Immature natural killer cell (primary cell): Measurements from ENCODE around the gene C7orf33. TPM values are rescaled to one million over a fixed set of nuclear protein-coding genes. Genes with fewer than 3 reads are reported as not detected.
"Not testable (repeated sequence)": the region's sequence is repeated elsewhere in the genome, so short reads cannot be mapped to it uniquely, and the experiment has no call there.

ENCODE experiments used
- DNase-seq, 3 donors: peaks; one replicate each; pipeline ENCODE4 v3.0.0; 2022; ENCODE audit warnings: mixed read lengths in 1 of 3
- H3K27ac Mint-ChIP-seq, 6 donors: one replicate each; pipeline ENCODE4 v1.8.0; 2020; ENCODE audit warnings: mixed read lengths in 6 of 6, mild to moderate bottlenecking in 5 of 6, inconsistent platforms in 4 of 6, moderate library complexity in 3 of 6
- H3K27me3 Mint-ChIP-seq, 3 donors: one replicate each; pipeline ENCODE4 v1.8.0; 2020 to 2021; ENCODE audit warnings: low read depth in 3 of 3, mild to moderate bottlenecking in 3 of 3, mixed read lengths in 3 of 3, moderate library complexity in 3 of 3, inconsistent platforms in 1 of 3
- H3K36me3 Mint-ChIP-seq, 3 donors: one replicate each; pipeline ENCODE4 v1.8.0; 2020; ENCODE audit warnings: mixed read lengths in 3 of 3, inconsistent platforms in 2 of 3, mild to moderate bottlenecking in 2 of 3
- H3K4me1 Mint-ChIP-seq, 2 donors: one replicate each; pipeline ENCODE4 v1.8.0; 2020; ENCODE audit warnings: inconsistent platforms in 2 of 2, mild to moderate bottlenecking in 2 of 2, mixed read lengths in 2 of 2, moderate library complexity in 1 of 2
- H3K4me3 Mint-ChIP-seq, 5 donors: one replicate each; pipeline ENCODE4 v1.8.0; 2020; ENCODE audit warnings: mild to moderate bottlenecking in 5 of 5, mixed read lengths in 5 of 5, inconsistent platforms in 3 of 5, moderate library complexity in 3 of 5
- H3K9me3 Mint-ChIP-seq, 6 donors: one replicate each; pipeline ENCODE4 v1.8.0; 2020; ENCODE audit warnings: mild to moderate bottlenecking in 6 of 6, mixed read lengths in 6 of 6, inconsistent platforms in 4 of 6, moderate library complexity in 3 of 6
- polyA plus RNA-seq, 3 donors: library from polyadenylated mRNA; unstranded; fragments of 300-500 nt; fragmentation: Illumina TruSeq; gene quantifications; one replicate each; pipeline ENCODE4 v1.2.3, GENCODE V29; 2021

C7orf33 gene
- polyA plus RNA-seq, 3 donors from 2014 or later, result not detected

DNA sequence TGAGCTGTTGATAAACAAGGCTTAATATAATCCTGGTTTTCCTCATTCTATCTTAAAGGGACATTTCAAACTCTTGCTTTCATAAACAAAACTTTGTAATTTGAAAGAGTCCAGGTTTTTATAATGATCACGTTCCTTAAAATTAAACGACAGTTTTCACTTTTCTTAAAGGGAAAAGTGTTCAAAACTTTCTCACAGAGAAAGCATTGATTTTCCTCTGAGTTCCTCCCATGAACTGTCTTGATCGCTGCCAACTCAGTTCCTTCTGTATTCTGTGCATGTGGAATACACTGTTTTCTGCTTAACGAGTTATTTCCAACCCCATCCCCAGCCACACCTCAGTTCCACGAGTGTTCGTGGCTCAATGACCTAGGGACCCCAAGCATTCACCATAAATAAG lies 2.4 kb upstream of the C7orf33 start:
- Mint-ChIP-seq H3K27ac (no peak overlapping the region), H3K4me3 (no peak overlapping the region)

DNA sequence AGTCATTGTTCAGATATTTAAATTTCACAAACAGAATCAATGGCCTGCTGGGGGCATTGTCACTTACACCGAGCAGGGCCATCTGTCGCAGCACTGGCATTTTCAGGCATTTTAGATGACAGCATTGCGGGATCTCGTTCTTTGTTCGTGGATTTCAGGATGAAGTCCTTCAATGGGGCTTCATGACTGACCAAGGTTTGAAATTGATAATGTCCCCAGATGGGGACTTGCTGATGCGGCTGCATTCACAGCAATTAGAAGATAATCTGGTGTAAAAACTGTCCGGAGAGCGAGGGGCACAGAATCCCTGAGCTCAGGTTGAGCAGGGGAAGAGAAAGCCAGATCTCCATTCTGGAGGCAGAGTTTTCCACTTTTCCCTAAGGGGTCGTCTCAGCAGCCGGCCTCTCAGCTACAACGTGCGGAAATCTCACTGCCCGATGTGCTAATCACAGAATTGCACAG lies 1.9 kb upstream of the C7orf33 start:
- no peak for DNase-seq
- H3K27me3 Mint-ChIP-seq, result peaks cover 4 to 11% (median 10%) of the 10 kb centered on the region in 3 donors
- peaks cover 0 to 4% (median 0%) of the 10 kb centered on the region in 3 donors for H3K36me3 Mint-ChIP-seq
- no peaks in the 10 kb centered on the region for H3K9me3 Mint-ChIP-seq
- no peak overlapping the region for H3K4me3 Mint-ChIP-seq
- H3K4me1 Mint-ChIP-seq, result no peaks in the 10 kb centered on the region
- no peak overlapping the region for H3K27ac Mint-ChIP-seq

More for the DNA sequence above, 2.4 kb upstream of the C7orf33 start:
- peaks cover 4 to 9% (median 8%) of the 10 kb centered on the region in 3 donors for H3K27me3 Mint-ChIP-seq
- H3K36me3 Mint-ChIP-seq, result peaks cover 0 to 4% (median 0%) of the 10 kb centered on the region in 3 donors
- no peaks in the 10 kb centered on the region for H3K4me1 Mint-ChIP-seq
- no peak for DNase-seq
- H3K9me3 Mint-ChIP-seq, result no peaks in the 10 kb centered on the region

DNA sequence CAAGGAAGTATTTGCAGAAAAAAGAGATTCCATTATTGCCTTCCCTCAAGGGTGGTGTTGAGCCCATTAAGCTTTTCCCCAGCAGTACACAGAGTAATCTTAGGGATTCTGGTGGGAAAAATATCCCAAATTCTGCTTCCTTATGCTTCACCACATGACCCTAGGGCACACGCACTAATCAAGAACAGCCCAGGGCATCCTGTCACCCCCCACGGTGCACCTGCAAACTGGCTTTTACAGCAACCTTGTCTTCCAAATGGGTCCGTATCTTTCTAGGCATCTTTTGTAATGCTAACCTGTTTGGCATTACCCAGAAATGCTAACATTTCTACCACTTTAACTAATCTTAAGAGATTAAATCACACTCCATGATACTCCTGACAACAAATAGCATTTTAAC lies 926 bp upstream of the C7orf33 start:
- peaks cover 0 to 4% (median 0%) of the 10 kb centered on the region in 3 donors for H3K36me3 Mint-ChIP-seq
- H3K4me1 Mint-ChIP-seq, result no peaks in the 10 kb centered on the region
- no peak overlapping the region for H3K27ac Mint-ChIP-seq
- no peak for DNase-seq
- peaks cover 4 to 13% (median 10%) of the 10 kb centered on the region in 3 donors for H3K27me3 Mint-ChIP-seq
- no peak overlapping the region for H3K4me3 Mint-ChIP-seq
- no peaks in the 10 kb centered on the region for H3K9me3 Mint-ChIP-seq

DNA sequence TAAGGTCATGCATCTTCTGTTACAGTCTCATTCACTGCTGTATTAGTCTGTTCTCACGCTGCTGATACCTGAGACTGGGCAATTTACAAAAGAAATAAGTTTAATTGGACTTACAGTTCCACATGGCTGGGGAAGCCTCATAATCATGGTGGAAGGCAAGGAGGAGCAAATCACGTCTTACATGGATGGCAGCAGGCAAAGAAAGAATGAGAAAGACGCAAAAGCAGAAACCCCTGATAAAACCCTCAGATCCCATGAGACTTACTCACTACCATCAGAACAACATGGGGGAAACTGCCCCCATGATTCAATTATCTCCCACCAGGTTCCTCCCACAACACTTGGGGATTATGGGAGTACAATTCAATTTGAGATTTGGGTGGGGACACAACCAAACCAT lies 5.8 kb downstream of the C7orf33 start:
- Mint-ChIP-seq H3K27me3 (peaks cover 3 to 19% (median 14%) of the 10 kb centered on the region in 3 donors), H3K4me1 (peaks cover 12 to 16% of the 10 kb centered on the region in 2 donors), H3K4me3 (peak overlapping the region in 4 of 5 donors; percentile 17 to 59 (median 35))
- not testable (repeated sequence) for H3K9me3 Mint-ChIP-seq, DNase-seq, H3K36me3 Mint-ChIP-seq, H3K27ac Mint-ChIP-seq

DNA sequence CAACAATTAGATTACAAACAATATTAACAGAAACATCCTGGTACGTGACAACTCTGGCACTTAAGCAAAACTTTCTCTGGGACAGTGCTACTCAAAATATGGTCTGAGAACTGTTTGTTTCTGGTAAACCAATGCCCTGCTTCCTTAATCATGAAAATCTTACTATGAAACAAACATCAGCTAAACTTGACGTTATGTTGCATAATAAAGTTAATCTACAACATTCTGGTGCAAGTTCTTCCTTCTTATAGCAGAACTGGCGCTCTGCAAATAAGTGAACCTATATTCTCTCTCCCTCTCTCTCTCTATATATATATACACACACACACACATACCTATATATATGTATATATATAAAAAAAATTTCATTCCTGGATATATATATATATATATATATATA lies 7.8 kb downstream of the C7orf33 start:
- Mint-ChIP-seq H3K36me3 (peaks cover 0 to 4% (median 0%) of the 10 kb centered on the region in 3 donors), H3K4me3 (no peak overlapping the region), H3K27ac (no peak overlapping the region), H3K27me3 (peaks cover 8 to 22% (median 20%) of the 10 kb centered on the region in 3 donors), H3K4me1 (peaks cover 12 to 16% of the 10 kb centered on the region in 2 donors), H3K9me3 (peaks cover 0 to 1% (median 0%) of the 10 kb centered on the region in 6 donors)
- DNase-seq, result no peak

DNA sequence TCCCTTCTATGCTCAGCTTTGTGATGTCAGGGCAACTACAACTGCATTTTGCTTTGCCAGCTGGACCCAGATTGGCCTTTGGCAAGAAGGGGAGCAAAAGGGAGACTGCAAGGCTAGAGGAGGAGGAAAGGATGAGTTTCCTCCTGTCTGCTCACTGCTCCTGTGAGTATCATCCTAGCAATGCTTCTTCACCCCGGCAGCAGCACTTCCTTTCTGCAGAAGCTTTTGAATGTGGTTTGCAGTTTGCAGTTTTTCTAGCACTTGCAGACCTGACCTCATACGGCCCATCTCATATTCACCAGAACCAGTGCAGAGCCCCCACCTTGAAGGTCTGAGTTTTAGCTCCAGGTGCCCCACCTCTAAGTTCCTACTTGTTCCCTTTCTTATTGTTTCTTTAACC lies 14.8 kb downstream of the C7orf33 start:
- no peak overlapping the region for H3K27ac Mint-ChIP-seq
- peaks cover 8 to 15% of the 10 kb centered on the region in 2 donors for H3K4me1 Mint-ChIP-seq
- no peak for DNase-seq
- peaks cover 0 to 26% (median 12%) of the 10 kb centered on the region in 6 donors for H3K9me3 Mint-ChIP-seq
- peak overlapping the region in 1 of 5 donors; percentile 36 for H3K4me3 Mint-ChIP-seq
- H3K36me3 Mint-ChIP-seq, result peaks cover 10 to 11% (median 10%) of the 10 kb centered on the region in 3 donors
- H3K27me3 Mint-ChIP-seq, result peaks cover 11 to 21% (median 18%) of the 10 kb centered on the region in 3 donors

DNA sequence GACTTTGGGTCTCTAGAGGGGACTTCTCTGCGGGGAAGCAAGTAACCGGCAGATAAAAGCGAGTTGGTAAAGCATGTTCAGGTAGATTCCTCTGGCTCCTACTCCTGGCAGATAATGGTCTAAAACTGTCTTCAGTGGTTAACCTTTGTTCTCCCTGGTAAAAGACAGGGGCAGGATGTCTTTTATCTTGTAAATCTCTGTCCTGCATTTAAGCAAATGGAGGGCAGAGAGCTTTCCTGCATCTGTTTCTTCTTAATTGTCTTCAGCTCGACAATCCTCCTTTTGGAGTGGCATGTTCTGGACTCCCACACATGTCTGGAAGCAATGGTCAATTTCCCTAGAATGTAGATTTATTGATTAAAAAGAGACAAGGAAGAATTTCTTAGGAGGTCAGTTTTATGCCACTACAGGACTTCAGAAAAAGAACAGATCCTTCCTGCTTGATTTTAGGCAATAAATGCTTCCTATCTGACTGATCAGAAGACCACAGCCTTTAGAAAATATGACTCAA lies 16.6 kb downstream of the C7orf33 start:
- Mint-ChIP-seq H3K27me3 (peaks cover 8 to 28% (median 16%) of the 10 kb centered on the region in 3 donors), H3K4me3 (peak overlapping the region in 1 of 5 donors; percentile 14), H3K4me1 (peaks cover 8 to 15% of the 10 kb centered on the region in 2 donors), H3K27ac (no peak overlapping the region), H3K36me3 (peaks cover 10 to 11% (median 10%) of the 10 kb centered on the region in 3 donors), H3K9me3 (peaks cover 0 to 26% (median 12%) of the 10 kb centered on the region in 6 donors)
- no peak for DNase-seq

DNA sequence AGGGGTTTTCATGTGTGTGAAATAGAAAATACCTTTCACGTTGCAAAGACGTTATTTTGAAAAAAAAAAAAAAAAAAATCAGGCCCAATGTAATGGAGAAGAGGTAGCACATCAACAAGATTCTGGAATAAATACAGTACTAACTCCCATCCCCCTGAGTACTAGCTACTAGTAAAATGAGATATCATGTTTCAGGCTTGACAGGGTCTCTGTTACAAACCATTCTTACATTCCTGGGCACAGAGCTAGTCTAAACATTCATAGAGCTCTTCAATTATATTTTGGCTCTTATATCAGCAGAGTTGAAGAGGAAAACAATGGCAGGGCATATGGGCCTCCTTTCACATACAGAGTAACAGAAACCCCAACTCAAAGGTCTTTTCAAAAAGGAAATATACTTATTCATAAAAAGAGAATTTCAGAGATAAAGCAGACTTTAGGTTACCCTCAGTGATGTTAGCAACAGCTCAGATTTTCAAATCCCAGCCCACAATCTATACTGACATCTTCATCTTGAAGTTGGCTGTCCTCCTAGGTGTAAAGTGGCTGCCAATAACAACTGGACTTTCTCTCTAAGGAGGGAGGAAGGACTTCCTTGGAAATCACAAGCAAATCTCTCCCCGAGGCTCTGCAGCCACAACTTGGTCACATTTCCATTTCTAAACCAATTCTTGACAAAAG lies 18.6 kb downstream of the C7orf33 start:
- peaks cover 0 to 19% (median 10%) of the 10 kb centered on the region in 6 donors for H3K9me3 Mint-ChIP-seq
- DNase-seq, result no peak
- no peak overlapping the region for H3K27ac Mint-ChIP-seq
- peaks cover 8 to 15% of the 10 kb centered on the region in 2 donors for H3K4me1 Mint-ChIP-seq
- peaks cover 5 to 27% (median 10%) of the 10 kb centered on the region in 3 donors for H3K27me3 Mint-ChIP-seq
- H3K4me3 Mint-ChIP-seq, result no peak overlapping the region
- peaks cover 4 to 6% (median 5%) of the 10 kb centered on the region in 3 donors for H3K36me3 Mint-ChIP-seq

DNA sequence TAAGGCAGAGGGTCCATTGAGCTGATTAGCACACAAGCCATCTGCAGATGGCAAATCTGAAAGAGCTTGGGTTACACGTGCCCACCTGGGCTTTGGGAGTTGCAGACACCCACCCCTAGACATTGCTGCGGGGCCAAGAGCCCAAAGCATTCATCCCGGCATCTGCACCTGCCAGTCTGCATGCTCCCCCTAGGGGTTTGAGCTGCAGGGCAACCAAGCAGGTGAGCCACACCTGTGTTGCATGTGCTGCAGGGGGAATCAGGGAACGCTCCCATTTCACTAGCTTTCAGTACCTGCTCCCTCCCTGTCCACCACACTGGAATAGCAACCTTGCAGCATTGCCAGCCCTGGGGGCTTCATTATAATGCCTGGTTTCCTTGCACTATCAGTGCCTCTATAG lies 21.1 kb downstream of the C7orf33 start:
- Mint-ChIP-seq H3K4me3 (no peak overlapping the region), H3K4me1 (no peaks in the 10 kb centered on the region), H3K9me3 (peaks cover 0 to 2% (median 0%) of the 10 kb centered on the region in 6 donors), H3K36me3 (no peaks in the 10 kb centered on the region), H3K27me3 (peaks cover 9 to 28% (median 12%) of the 10 kb centered on the region in 3 donors), H3K27ac (no peak overlapping the region)
- no peak for DNase-seq

DNA sequence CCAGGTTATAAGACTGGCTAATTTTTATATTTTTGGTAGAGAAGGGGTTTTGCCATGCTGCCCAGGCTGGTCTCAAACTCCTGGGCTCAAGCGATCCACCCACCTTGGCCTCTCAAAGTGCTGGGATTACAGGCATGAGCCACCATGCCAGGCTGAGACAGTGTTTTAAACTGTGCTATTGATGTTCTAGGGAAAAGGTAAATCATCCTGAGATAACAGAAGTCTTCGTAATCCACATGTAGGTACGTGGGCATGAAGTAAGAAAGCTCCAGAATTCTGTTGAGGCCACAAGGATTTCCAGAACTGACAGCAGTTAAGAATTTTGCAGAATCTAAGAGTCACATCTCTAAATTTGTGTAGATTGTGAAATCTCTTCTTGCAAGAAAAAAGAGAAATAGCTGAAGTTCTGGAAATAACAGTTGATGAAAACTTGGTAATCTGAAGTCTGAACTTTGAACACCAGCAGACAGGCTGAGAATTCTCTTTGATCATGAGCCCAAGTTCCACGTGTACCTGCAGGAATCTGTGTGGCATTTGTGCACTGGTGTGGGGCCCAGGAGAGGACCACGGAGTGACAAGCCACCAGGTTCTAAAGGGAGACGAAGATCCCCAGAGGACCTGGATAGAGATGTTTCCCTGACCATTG lies 24.6 kb downstream of the C7orf33 start:
- Mint-ChIP-seq H3K27me3 (peaks cover 8 to 33% (median 20%) of the 10 kb centered on the region in 3 donors), H3K9me3 (peaks cover 0 to 3% (median 1%) of the 10 kb centered on the region in 6 donors), H3K27ac (no peak overlapping the region), H3K36me3 (peaks cover 0 to 3% (median 0%) of the 10 kb centered on the region in 3 donors), H3K4me3 (no peak overlapping the region), H3K4me1 (no peaks in the 10 kb centered on the region)
- DNase-seq, result no peak

DNA sequence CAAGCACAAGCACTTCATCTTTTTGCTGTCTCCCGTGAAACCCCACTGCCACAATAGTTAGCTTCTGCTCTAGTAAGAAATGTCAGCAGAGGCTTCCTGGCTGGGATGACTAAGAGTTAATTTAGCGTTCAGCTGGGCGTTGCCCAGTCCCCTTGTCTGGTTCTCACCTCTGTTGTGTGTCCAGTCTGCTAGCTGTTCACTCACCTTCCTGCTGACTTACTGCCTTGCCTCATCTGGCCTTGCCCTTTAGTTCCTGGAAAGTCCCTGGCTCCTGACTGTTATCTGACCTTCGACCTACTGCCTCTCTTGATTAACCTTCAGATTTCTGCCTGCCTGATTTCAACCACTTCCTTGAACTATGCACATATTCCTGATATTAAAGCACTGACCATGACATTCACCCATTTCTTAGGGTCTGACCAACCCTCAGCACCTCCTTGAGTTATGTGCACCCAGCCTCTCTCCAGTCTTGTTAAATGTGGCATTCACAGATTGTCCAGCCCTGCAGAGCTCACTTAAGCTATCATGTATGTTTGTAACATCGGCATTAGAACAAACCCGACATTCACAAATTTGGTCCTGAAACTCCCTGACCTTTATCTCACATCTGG lies 30.3 kb downstream of the C7orf33 start:
- no peak overlapping the region for H3K4me3 Mint-ChIP-seq
- no peak overlapping the region for H3K27ac Mint-ChIP-seq
- peaks cover 5 to 39% (median 25%) of the 10 kb centered on the region in 3 donors for H3K27me3 Mint-ChIP-seq
- H3K36me3 Mint-ChIP-seq, result peaks cover 0 to 3% (median 3%) of the 10 kb centered on the region in 3 donors
- no peak for DNase-seq
- H3K4me1 Mint-ChIP-seq, result peaks cover 6 to 18% of the 10 kb centered on the region in 2 donors
- peaks cover 0 to 3% (median under 1%) of the 10 kb centered on the region in 6 donors for H3K9me3 Mint-ChIP-seq

DNA sequence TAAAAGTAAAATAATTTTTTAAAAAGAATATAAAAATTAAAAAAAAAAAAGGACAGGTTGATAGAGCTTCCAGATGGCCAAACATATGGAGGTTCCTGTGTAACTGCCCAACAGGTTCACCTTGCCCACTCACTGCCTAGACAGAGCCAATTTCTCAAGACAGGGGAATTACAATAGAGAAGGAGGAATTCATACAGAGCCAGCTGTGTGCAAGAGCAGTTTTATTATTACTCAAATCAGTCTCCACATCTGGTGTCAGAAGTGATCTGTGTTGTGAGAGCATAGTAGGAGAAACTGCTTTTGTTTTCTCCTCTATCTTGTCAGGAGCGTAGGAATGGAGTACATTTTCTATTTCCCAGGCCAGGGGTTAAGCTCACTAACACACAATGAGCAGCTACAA lies 31.0 kb downstream of the C7orf33 start:
- peaks cover 0 to 3% (median 3%) of the 10 kb centered on the region in 3 donors for H3K36me3 Mint-ChIP-seq
- peaks cover 0 to 3% (median under 1%) of the 10 kb centered on the region in 6 donors for H3K9me3 Mint-ChIP-seq
- peaks cover 6 to 42% (median 22%) of the 10 kb centered on the region in 3 donors for H3K27me3 Mint-ChIP-seq
- DNase-seq, result no peak
- no peak overlapping the region for H3K27ac Mint-ChIP-seq
- no peak overlapping the region for H3K4me3 Mint-ChIP-seq
- peaks cover 6 to 18% of the 10 kb centered on the region in 2 donors for H3K4me1 Mint-ChIP-seq

DNA sequence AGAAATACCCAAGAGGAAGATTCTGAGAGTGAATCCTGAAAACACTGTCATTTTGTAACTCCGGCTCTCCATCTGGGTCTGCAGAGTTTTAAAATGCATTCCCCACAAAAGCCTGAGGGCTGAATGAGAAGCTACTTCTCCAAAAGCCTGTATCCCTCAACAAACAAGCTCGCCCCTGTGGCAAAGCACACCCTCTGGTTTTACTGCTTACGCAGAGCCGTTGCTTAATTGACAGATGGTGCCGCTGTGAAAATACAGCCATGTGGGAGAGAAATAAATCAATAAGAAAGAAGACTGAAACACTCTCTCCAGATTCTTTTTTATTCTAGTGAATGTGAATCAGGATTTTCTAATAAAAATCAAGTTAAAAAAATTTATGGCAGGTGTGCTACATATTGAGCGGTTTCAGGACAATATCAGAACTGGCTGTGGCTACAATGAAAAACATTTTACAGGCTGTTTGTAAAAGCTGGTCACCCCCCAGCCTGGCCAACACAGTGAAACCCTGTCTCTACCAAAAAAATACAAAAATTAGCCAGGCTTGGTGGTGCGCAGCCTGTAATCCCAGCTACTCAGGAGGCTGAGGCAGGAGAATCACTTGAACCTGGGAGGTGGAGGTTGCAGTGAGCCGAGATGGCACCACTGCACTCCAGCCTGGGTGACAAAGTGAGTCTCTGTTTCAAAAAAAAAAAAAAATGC lies 32.5 kb downstream of the C7orf33 start:
- no peak overlapping the region for H3K4me3 Mint-ChIP-seq
- no peak for DNase-seq
- H3K36me3 Mint-ChIP-seq, result peaks cover 0 to 3% (median 0%) of the 10 kb centered on the region in 3 donors
- peaks cover 10 to 46% (median 16%) of the 10 kb centered on the region in 3 donors for H3K27me3 Mint-ChIP-seq
- no peak overlapping the region for H3K27ac Mint-ChIP-seq
- H3K9me3 Mint-ChIP-seq, result peaks cover 0 to 2% (median 0%) of the 10 kb centered on the region in 6 donors
- peaks cover 13 to 29% of the 10 kb centered on the region in 2 donors for H3K4me1 Mint-ChIP-seq
